PFSK-1 (cell line): ENCODE data around the gene LANCL2.

Experiments
- POLR2AphosphoS5 ChIP-seq: IDR thresholded peaks from 2 replicates; pipeline ENCODE4 v1.6.1; 2012; ENCODE audit warnings: low read depth, mild to moderate bottlenecking, control low read depth, low read length, moderate library complexity
- REST ChIP-seq, 2 experiments: IDR thresholded peaks; 2 replicates each; pipeline versions ENCODE4 v1.6.1 to v1.8.0; 2011 to 2012; ENCODE audit warnings: low read depth in 2 of 2, low read length in 2 of 2, control low read depth in 1 of 2, inconsistent platforms in 1 of 2, mild to moderate bottlenecking in 1 of 2, moderate library complexity in 1 of 2; ENCODE audit not compliant: insufficient read depth in 1 of 2
- TAF1 ChIP-seq: IDR thresholded peaks from 2 replicates; pipeline ENCODE4 v1.6.1; 2012; ENCODE audit warnings: low read length, control low read depth, borderline replicate concordance; ENCODE audit not compliant: insufficient read depth

GRCh38 chr7:55437375-55437774 lies 72.2 kb downstream of the LANCL2 start:
- TF ChIP-seq REST (IDR thresholded peaks at IDR 0.05; ENCODE audit: insufficient read depth in 1 of 2, low read depth in 2 of 2, low read length in 2 of 2) (no peak), POLR2AphosphoS5 (no peak), TAF1 (no peak)
